ENCODE measurements around the gene PITRM1. TPM values are rescaled to one million over a fixed set of nuclear protein-coding genes. Genes with fewer than 3 reads are reported as not detected.

Gene PITRM1
- total RNA-seq, 4 donors from 2014 or later, result 81.9 to 123 (median 90.2) TPM

GRCh38 chr10:3118641-3119091 is 53.9 kb downstream of the PITRM1 start:
- DNase-seq (no peak), ATAC-seq (no peak)
- Histone ChIP-seq H3K27me3 (no peaks in the 10 kb centered on the region), H3K27ac (no peak overlapping the region), H3K4me1 (no peaks in the 10 kb centered on the region), H3K9me3 (no peaks in the 10 kb centered on the region), H3K4me3 (no peak overlapping the region), H3K36me3 (peaks cover 0 to 25% of the 10 kb centered on the region in 2 donors)
- TF ChIP-seq CTCF (IDR thresholded peaks at IDR 0.05 in 4 of 5, conservative IDR thresholded peaks at IDR 0.05 in 1 of 5) (no peak), POLR2A (IDR thresholded peaks at IDR 0.05) (no peak)
- in situ Hi-C loops (cut with MboI; ENCODE audit: low sequenced_read_pairs in 4 of 4) (no loop called here), intact Hi-C loops (cut with DNase I; ENCODE audit: low total_unique reads) (no loop called here)

GRCh38 chr10:3117486-3117885 is 55.1 kb downstream of the PITRM1 start:
- TF ChIP-seq POLR2A (IDR thresholded peaks at IDR 0.05) (no peak), CTCF (IDR thresholded peaks at IDR 0.05 in 4 of 5, conservative IDR thresholded peaks at IDR 0.05 in 1 of 5) (no peak)
- H3K4me3 ChIP-seq, result no peak overlapping the region
- intact Hi-C loops (cut with DNase I; ENCODE audit: low total_unique reads) (no loop called here), in situ Hi-C loops (cut with MboI; ENCODE audit: low sequenced_read_pairs in 4 of 4) (no loop called here)
- ATAC-seq (no peak), DNase-seq (no peak)
- H3K27ac ChIP-seq, result no peak overlapping the region
- no peaks in the 10 kb centered on the region for H3K9me3 ChIP-seq
- H3K27me3 ChIP-seq, result no peaks in the 10 kb centered on the region
- H3K36me3 ChIP-seq, result peaks cover 0 to 19% of the 10 kb centered on the region in 2 donors
- H3K4me1 ChIP-seq, result no peaks in the 10 kb centered on the region

- Histone ChIP-seq H3K4me1 (peaks cover 6 to 7% of the 10 kb centered on the region in 2 donors), H3K4me3 (no peak overlapping the region), H3K36me3 (peaks cover 0 to 13% of the 10 kb centered on the region in 2 donors), H3K27me3 (no peaks in the 10 kb centered on the region), H3K27ac (no peak overlapping the region), H3K9me3 (no peaks in the 10 kb centered on the region)
- TF ChIP-seq POLR2A (IDR thresholded peaks at IDR 0.05) (no peak), CTCF (IDR thresholded peaks at IDR 0.05 in 4 of 5, conservative IDR thresholded peaks at IDR 0.05 in 1 of 5) (no peak)
- in situ Hi-C loops (cut with MboI; ENCODE audit: low sequenced_read_pairs in 4 of 4) (no loop called here), intact Hi-C loops (cut with DNase I; ENCODE audit: low total_unique reads) (no loop called here)
- no peak for DNase-seq
- ATAC-seq, result no peak
Observed at GRCh38 chr10:3116508-3117100, 56.0 kb downstream of the PITRM1 start.

GRCh38 chr10:3115685-3116084 is 56.9 kb downstream of the PITRM1 start:
- TF ChIP-seq POLR2A (IDR thresholded peaks at IDR 0.05) (no peak), CTCF (IDR thresholded peaks at IDR 0.05 in 4 of 5, conservative IDR thresholded peaks at IDR 0.05 in 1 of 5) (no peak)
- no peak overlapping the region for H3K27ac ChIP-seq
- DNase-seq (no peak), ATAC-seq (no peak)
- H3K27me3 ChIP-seq, result no peaks in the 10 kb centered on the region
- H3K4me3 ChIP-seq, result no peak overlapping the region
- intact Hi-C loops (cut with DNase I; ENCODE audit: low total_unique reads) (no loop called here), in situ Hi-C loops (cut with MboI; ENCODE audit: low sequenced_read_pairs in 4 of 4) (no loop called here)
- H3K36me3 ChIP-seq, result peaks cover 0 to 8% of the 10 kb centered on the region in 2 donors
- peaks cover 15 to 16% of the 10 kb centered on the region in 2 donors for H3K4me1 ChIP-seq
- H3K9me3 ChIP-seq, result no peaks in the 10 kb centered on the region

- no peak for TF ChIP-seq POLR2A (IDR thresholded peaks at IDR 0.05)
- Histone ChIP-seq H3K4me1 (peaks cover 18 to 31% of the 10 kb centered on the region in 2 donors), H3K27me3 (no peaks in the 10 kb centered on the region), H3K4me3 (no peak overlapping the region), H3K36me3 (peaks cover 0 to 8% of the 10 kb centered on the region in 2 donors), H3K27ac (no peak overlapping the region), H3K9me3 (no peaks in the 10 kb centered on the region)
- in situ Hi-C loops (cut with MboI; ENCODE audit: low sequenced_read_pairs in 4 of 4) (no loop called here), intact Hi-C loops (cut with DNase I; ENCODE audit: low total_unique reads) (no loop called here)
- ATAC-seq (no peak), DNase-seq (no peak)
Observed at GRCh38 chr10:3113343-3113720, 59.2 kb downstream of the PITRM1 start.
